Endothelial cell of umbilical vein (primary cell): ENCODE data around the gene CPLX1.
A peak's percentile ranks its signal among the peaks of the same experiment; 100 is the strongest.

ENCODE experiments used
- EZH2 ChIP-seq: IDR thresholded peaks from 2 replicates; pipeline ENCODE4 v1.6.1; 2012; ENCODE audit warnings: borderline replicate concordance, low read depth, mild to moderate bottlenecking, moderate library complexity, low read length, inconsistent platforms; ENCODE audit not compliant: severe bottlenecking
- FOS ChIP-seq: IDR thresholded peaks from 2 replicates; pipeline ENCODE4 v1.6.1; 2011; ENCODE audit warnings: mild to moderate bottlenecking, low read length, moderate library complexity, borderline replicate concordance; ENCODE audit not compliant: insufficient read depth
- GATA2 ChIP-seq: IDR thresholded peaks from 2 replicates; pipeline ENCODE4 v1.7.0; 2011; ENCODE audit warnings: low read depth, mild to moderate bottlenecking, moderate library complexity, mixed read lengths, low read length; ENCODE audit not compliant: insufficient read length, insufficient read depth
- JUN ChIP-seq: IDR thresholded peaks from 2 replicates; pipeline ENCODE4 v1.6.1; 2011; ENCODE audit warnings: borderline replicate concordance, low read depth; ENCODE audit not compliant: insufficient read length, insufficient read depth
- MAX ChIP-seq: IDR thresholded peaks from 2 replicates; pipeline ENCODE4 v1.6.1; 2011; ENCODE audit not compliant: insufficient read depth, insufficient read length
- MYC ChIP-seq: IDR thresholded peaks from one replicate; pipeline ENCODE4 v1.6.1; 2011; ENCODE audit warnings: mild to moderate bottlenecking, low read depth, low read length
- POLR2A ChIP-seq: IDR thresholded peaks from 2 replicates; pipeline ENCODE4 v1.6.1; 2012; ENCODE audit warnings: low read depth, mild to moderate bottlenecking, control low read depth, low read length
- POLR2AphosphoS5 ChIP-seq: IDR thresholded peaks from 2 replicates; pipeline ENCODE4 v1.6.1; 2012; ENCODE audit warnings: low read depth, mild to moderate bottlenecking, control low read depth, low read length, moderate library complexity; ENCODE audit not compliant: insufficient read depth
- TF ChIP-seq, protein P1 (sequence below), 2 donors: IDR thresholded peaks; 1 replicate in 1 of 2; 2 replicates in 1 of 2; pipeline ENCODE4 v1.5.1; 2011; ENCODE audit warnings: low read length in 2 of 2, mild to moderate bottlenecking in 2 of 2, moderate library complexity in 2 of 2, control low read depth in 1 of 2, inconsistent platforms in 1 of 2, low read depth in 1 of 2; ENCODE audit not compliant: insufficient read depth in 1 of 2; ENCODE audit errors: extremely low read depth in 1 of 2

GRCh38 chr4:825063-825970, 612 bp downstream of the CPLX1 start:
- TF ChIP-seq FOS = no peak
- TF ChIP-seq, protein P1, sequence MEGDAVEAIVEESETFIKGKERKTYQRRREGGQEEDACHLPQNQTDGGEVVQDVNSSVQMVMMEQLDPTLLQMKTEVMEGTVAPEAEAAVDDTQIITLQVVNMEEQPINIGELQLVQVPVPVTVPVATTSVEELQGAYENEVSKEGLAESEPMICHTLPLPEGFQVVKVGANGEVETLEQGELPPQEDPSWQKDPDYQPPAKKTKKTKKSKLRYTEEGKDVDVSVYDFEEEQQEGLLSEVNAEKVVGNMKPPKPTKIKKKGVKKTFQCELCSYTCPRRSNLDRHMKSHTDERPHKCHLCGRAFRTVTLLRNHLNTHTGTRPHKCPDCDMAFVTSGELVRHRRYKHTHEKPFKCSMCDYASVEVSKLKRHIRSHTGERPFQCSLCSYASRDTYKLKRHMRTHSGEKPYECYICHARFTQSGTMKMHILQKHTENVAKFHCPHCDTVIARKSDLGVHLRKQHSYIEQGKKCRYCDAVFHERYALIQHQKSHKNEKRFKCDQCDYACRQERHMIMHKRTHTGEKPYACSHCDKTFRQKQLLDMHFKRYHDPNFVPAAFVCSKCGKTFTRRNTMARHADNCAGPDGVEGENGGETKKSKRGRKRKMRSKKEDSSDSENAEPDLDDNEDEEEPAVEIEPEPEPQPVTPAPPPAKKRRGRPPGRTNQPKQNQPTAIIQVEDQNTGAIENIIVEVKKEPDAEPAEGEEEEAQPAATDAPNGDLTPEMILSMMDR (IDR thresholded peaks at IDR 0.05; ENCODE audit: extremely low read depth in 1 of 2, insufficient read depth in 1 of 2, low read depth in 1 of 2, low read length in 2 of 2) = no peak
- no peak for TF ChIP-seq POLR2AphosphoS5
- no peak for TF ChIP-seq JUN
- no peak for TF ChIP-seq MYC
- TF ChIP-seq GATA2 = no peak
- TF ChIP-seq POLR2A = no peak
- TF ChIP-seq EZH2 = peak; percentile 72
- no peak for TF ChIP-seq MAX
